Hepatic stellate cell (primary cell): ENCODE data around the gene ARIH2.

Experiments used
- DNase-seq: peaks from one replicate; pipeline ENCODE4 v3.0.0; 2011; ENCODE audit warnings: low spot score

The ARIH2 gene

GRCh38 chr3:49020330-49021212 lies 101.9 kb downstream of the ARIH2 start:
- peak; percentile 47 for DNase-seq

GRCh38 chr3:49021213-49021812 lies 102.7 kb downstream of the ARIH2 start:
- DNase-seq = peak; percentile 98

DNA sequence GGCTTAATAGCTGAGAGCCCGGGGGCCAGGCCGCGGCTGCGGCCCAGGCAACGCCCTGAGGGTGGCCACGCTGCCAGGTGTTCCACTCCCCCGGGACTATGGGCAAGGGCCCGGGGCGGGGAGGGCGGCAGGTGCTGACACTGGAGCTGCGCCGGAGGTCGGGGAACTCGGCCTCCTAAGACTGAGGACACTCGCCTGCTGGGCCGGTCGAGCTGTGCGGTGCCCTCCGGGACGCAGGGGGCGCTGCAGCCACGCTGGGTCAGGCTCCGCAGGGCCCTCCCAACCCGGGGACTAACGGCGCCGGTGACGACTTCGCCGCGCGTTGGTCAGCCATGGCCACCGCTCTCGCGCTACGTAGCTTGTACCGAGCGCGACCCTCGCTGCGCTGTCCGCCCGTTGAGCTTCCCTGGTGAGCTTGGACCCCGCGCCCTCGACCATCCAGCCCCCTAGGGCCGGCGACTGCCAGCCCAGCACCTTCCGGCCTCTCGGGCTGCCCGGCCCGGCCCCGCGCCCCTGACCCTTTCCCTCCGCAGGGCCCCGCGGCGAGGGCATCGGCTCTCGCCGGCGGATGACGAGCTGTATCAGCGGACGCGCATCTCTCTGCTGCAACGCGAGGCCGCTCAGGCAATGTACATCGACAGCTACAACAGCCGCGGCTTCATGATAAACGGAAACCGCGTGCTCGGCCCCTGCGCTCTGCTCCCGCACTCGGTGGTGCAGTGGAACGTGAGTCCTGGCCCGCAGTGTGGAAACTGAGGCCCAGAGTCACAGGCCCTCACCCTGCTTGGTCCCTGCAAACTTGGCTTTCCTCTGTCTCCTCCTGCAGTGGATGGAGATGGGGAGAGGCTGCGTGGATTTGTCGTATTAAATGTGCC lies 103.4 kb downstream of the ARIH2 start, which contains the start of gene NDUFAF3:
Gene NDUFAF3, plus strand, starts transcription at position 309 of the 875 bp plus-strand sequence. Its CDS starts 24 bp downstream, at position 333.
- peak; percentile 95 for DNase-seq

DNA sequence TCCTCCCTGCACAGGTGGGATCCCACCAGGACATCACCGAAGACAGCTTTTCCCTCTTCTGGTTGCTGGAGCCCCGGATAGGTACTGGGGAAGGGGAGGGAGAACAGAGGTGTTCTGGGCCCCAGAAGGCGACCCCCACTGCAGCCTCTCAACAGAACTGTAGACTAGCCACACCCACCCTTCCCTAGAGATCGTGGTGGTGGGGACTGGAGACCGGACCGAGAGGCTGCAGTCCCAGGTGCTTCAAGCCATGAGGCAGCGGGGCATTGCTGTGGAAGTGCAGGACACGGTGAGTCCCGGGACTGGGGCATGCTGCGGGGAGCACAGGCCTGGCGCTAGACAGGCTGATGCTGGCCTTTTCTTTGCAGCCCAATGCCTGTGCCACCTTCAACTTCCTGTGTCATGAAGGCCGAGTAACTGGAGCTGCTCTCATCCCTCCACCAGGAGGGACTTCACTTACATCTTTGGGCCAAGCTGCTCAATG lies 104.1 kb downstream of the ARIH2 start:
- DNase-seq = no peak

GRCh38 chr3:49023775-49024174 lies 105.1 kb downstream of the ARIH2 start:
- DNase-seq = no peak

- DNase-seq = no peak
Measured at GRCh38 chr3:49024449-49024848, 105.8 kb downstream of the ARIH2 start.

- DNase-seq = no peak
Measured at GRCh38 chr3:49025005-49025792, 106.6 kb downstream of the ARIH2 start.

DNA sequence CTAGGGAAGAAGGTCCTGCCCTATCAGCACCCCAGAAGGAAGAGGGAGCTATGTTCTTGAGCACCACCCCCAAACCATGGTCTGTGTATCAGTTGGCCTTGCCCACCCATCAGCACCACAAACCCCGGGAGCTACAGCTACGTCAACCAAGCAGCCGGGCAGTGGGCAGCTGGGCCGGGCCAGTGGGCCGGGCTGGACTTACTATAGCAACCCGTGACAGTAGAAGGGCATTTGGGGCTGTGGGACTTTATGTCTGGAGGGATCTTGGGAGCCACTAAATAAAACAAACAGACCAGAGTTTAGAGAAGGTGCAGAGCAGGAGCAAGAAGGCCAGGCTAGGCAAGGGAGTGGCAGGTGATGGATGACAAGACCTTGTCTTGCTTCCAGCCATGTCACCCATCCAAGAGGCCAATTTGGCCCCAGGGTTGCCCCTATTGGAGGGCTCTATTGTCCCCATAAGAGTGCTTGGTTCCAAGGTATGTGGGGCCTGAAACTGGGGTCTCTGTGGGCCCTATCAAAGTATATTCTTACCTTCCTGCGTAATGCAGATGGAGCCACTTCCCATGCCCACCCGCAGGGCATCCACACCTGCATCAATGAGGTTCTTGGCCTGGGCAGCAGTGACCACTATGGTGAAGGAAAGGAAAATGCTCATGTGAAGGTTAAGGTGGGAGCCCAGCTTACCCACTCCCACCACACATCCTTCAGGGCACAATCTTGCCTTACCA lies 107.3 kb downstream of the ARIH2 start:
- no peak for DNase-seq

GRCh38 chr3:49026536-49026935 lies 107.9 kb downstream of the ARIH2 start:
- DNase-seq = no peak

DNA sequence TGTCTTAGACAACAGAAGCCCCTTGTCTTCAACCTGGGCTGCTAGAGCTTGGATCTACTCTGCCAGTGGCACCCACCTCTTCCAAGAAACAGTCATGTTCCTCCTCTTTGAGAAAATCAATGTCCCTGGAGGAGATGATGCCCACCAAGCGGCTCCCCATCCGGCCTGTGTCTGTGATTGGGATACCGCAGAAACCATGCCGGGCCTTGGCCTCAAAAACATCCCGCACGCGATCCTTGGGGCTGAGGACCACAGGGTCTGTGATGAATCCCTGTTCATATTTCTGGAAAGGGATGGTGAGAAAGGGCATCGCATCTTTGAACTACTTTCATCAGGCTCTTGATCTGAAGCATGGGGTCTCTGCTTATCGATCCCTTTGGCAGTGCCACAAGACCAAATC lies 109.0 kb downstream of the ARIH2 start:
- DNase-seq = no peak

GRCh38 chr3:49028298-49028672 lies 109.6 kb downstream of the ARIH2 start:
- DNase-seq = no peak

DNA sequence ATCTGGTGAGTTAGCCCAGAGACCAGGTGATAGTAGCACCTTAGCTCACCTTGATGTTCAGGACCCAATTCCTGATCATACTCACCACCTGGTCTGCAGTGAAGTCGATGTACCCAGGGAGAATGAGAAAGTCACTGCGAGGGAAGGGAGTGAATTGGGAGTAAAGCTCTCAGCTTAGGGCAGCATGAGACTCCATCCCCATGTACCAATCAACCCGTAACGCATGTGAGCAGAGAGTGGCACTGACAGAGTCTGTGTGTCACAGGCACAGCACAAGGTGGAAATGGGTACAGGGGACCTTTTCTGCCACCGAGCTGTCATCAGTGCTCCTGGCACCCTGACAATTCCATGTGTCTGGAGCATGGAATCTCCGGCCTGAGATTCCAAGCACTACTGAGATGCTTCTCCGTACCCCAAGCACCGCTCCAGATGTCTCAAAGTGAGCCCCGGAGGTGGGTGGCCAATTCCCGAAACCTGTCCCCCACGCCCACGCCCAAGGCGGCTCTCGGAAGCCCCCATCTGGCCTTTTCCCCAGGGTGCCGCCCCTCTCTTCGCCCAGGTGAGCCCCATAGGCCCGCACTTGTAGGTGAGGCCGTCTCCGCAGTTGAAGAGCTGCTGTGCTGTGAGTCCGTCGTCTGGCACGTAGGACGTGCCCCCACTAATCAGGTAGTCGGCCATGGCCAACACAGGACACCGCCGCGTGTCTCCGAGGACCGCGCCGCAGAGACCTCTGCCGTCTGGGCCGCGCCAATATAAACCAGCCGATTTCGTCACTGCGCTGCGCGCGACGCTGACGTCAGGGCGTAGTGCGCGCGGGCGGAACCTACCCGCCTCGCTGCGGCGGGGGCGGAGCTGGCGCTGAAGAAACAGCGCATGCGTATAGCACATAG lies 110.3 kb downstream of the ARIH2 start, which contains the start of gene IMPDH2:
Gene IMPDH2, minus strand, starts transcription at position 726 of the 890 bp plus-strand sequence. Its CDS starts 48 bp downstream, at position 678.
- DNase-seq = peak; percentile 87

DNA sequence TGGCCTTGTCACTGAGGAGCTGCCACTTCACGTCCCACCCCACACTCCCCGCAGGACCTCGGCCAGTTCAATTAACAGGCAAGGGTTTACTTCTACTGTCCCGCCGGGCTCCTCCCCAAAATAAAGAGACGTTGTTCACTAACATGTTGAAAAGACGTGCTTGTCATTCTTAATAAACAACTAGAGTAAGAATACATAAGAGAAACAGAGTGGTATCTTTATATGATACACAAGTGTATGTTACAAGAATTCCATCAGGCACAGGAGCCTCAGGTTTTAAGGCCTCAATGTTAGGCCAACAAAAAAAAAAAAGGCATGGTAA lies 110.9 kb downstream of the ARIH2 start:
- no peak for DNase-seq

DNA sequence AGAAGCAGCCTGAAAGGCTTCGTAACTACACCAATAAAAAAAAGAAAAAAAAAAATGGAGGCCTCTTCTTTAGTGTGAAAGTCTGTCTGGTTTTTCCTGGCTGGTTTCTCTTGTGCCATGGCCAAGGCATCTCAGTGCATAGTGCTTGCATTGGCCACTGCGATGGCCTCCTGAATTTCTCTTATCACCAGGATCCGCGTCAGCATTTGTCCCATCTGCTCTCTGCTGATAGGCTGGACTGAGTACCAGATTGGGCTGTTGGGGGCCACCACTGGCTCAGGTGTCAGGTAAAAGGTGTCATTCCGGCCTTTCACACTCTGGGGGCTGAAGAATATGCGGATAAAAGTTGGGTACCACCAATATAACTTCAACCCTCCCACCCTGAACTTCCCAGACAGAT lies 111.7 kb downstream of the ARIH2 start:
- DNase-seq = no peak

DNA sequence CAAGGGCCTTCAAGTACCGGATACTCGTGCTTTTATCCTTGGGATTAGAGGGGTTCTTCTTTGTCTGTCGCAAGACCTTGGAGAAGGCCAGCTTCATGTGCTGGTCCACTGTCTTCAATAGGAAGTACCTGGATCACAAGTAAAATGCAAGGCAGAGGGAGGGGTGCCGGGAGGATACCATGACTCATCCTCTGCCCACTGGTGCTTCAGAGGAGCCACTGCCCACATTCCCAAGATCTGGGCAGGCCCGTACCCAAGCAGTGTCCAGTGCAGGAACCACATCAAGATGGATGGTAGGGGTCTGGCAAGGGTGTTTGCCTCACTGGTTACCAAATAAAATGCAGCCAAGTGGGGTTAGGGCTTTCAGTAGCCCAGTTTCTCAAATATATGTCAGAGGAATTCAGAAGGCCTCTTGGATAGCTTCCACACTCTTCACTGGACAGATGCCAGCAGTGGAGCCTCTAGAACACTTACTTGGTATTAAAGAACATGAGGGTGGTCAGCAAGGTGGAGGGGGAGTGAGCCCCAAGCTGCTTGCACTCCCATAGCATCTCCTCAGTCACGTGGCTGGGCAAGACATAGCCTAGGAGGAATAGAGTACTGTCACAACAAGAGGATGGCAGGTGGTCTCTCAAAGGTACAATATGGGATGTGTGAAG lies 114.1 kb downstream of the ARIH2 start:
- no peak for DNase-seq

GRCh38 chr3:49034650-49035049 lies 116.0 kb downstream of the ARIH2 start:
- DNase-seq = no peak

DNA sequence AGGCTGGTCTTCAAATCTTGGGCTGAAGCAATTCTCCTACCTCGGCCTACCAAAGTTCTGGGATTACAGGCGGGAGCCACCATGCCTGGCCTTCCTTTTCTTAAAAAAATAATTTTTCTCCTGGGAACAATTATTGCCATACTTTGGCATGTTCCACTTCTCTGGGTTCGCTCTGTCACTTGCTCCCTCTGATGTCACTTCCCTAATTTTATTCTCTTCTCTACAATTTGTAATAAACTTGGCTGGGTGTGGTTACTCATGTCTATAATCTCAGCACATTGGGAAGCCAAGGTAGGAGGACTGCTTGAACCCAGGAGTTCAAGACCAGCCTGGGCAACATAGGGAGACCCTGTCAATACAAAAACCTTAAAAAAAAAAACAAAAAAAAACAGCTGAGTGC lies 116.6 kb downstream of the ARIH2 start:
- DNase-seq = no peak
